Measurements from ENCODE around the gene CLIP1.

- TF ChIP-seq ELK1 (IDR thresholded peaks at IDR 0.05; ENCODE audit: borderline replicate concordance, low read depth, low read length) (no peak), CTCF (conservative IDR thresholded peaks at IDR 0.05; ENCODE audit: low read depth, low read length) (no peak), RFX5 (IDR thresholded peaks at IDR 0.05; ENCODE audit: low read depth, low read length) (no peak), POLR2A (IDR thresholded peaks at IDR 0.05; ENCODE audit: low read depth, low read length) (no peak), SMC3 (IDR thresholded peaks at IDR 0.05; ENCODE audit: low read depth, low read length) (no peak), MAFK (IDR thresholded peaks at IDR 0.05; ENCODE audit: low read depth, low read length) (no peak), RAD21 (IDR thresholded peaks at IDR 0.05; ENCODE audit: low read length) (no peak), CHD1 (IDR thresholded peaks at IDR 0.05; ENCODE audit: low read depth, low read length) (no peak), MXI1 (IDR thresholded peaks at IDR 0.05; ENCODE audit: borderline replicate concordance, low read depth, low read length) (no peak), CEBPB (IDR thresholded peaks at IDR 0.05; ENCODE audit: low read depth, low read length) (no peak)
Observed at GRCh38 chr12:122435186-122435585, 12.7 kb upstream of the CLIP1 start.

All from IMR-90 (cell line).